Calu3 (cell line): Measurements from ENCODE around the gene ARHGEF19. TPM values are rescaled to one million over a fixed set of nuclear protein-coding genes. Genes with fewer than 3 reads are reported as not detected.
"Not testable (repeated sequence)": the region's sequence is repeated elsewhere in the genome, so short reads cannot be mapped to it uniquely, and the experiment has no call there.

ENCODE experiments used
- BruUV-seq: library from RNA; stranded (reverse); fragments of 400-500 nt; replicated peaks from 2 replicates; lab custom pipeline; 2021; lab: Mats Ljungman, UMichigan
- CTCF ChIA-PET: fragments of 300-600 bp; sonication (Branson Sonifier 250); formaldehyde crosslinking; loops from one replicate; lab custom pipeline; 2022; ENCODE audit warnings: antibody characterized with exemption; lab: Charles Lee
- DNase-seq: peaks from one replicate; pipeline ENCODE4 v3.0.0; 2022
- H3K27ac Mint-ChIP-seq: one replicate; pipeline ENCODE4 v1.8.0; 2022; ENCODE audit warnings: mixed read lengths; ENCODE audit not compliant: unreplicated experiment
- H3K27me3 Mint-ChIP-seq: one replicate; pipeline ENCODE4 v1.8.0; 2022; ENCODE audit warnings: mixed read lengths; ENCODE audit not compliant: unreplicated experiment
- H3K36me3 Mint-ChIP-seq: one replicate; pipeline ENCODE4 v1.8.0; 2022; ENCODE audit warnings: mild to moderate bottlenecking, moderate library complexity, mixed read lengths; ENCODE audit not compliant: insufficient read depth, unreplicated experiment
- H3K4me1 Mint-ChIP-seq: one replicate; pipeline ENCODE4 v1.8.0; 2022; ENCODE audit warnings: mild to moderate bottlenecking, low read depth, mixed read lengths; ENCODE audit not compliant: unreplicated experiment
- H3K4me3 Mint-ChIP-seq: one replicate; pipeline ENCODE4 v1.8.0; 2022; ENCODE audit warnings: mild to moderate bottlenecking, low read depth, moderate library complexity, mixed read lengths; ENCODE audit not compliant: unreplicated experiment
- H3K9me3 Mint-ChIP-seq: one replicate; pipeline ENCODE4 v1.8.0; 2022; ENCODE audit warnings: low read depth, mixed read lengths; ENCODE audit not compliant: unreplicated experiment
- intact Hi-C: fragments of 100-400 bp; cut with micrococcal nuclease; formaldehyde crosslinking; loops from one replicate; pipeline ENCODE4 v1.10.0; 2022; ENCODE audit not compliant: unreplicated experiment
- total RNA-seq: library from RNA; stranded (reverse); gene quantifications from 2 replicates; pipeline ENCODE4 v1.2.3, GENCODE V29; 2022
- TF ChIP-seq, protein P1 (sequence below): fragments of 200-600 bp; IDR thresholded peaks from one replicate; pipeline ENCODE4 v1.8.0; 2022; ENCODE audit warnings: antibody characterized with exemption; ENCODE audit not compliant: unreplicated experiment

ARHGEF19 gene
- total RNA-seq, 1 experiment from 2014 or later: 17.2 TPM

- Mint-ChIP-seq H3K27ac (peak overlapping the region; percentile 90), H3K4me1 (peaks cover 51% of the 10 kb centered on the region), H3K27me3 (no peaks in the 10 kb centered on the region), H3K4me3 (peak overlapping the region; percentile 29), H3K9me3 (no peaks in the 10 kb centered on the region), H3K36me3 (peaks cover 34% of the 10 kb centered on the region)
- intact Hi-C loops: no loop called here
- CTCF ChIA-PET: interaction anchor here (0.6 to 2.1 kb wide), 4 partner anchors 8 to 10 kb away, joined by 3 to 9 read pairs (median 4); partner anchors contain the start of gene EPHA2
- no TSS peak for BruUV-seq
- DNase-seq: peak; percentile 76
- TF ChIP-seq, protein P1, sequence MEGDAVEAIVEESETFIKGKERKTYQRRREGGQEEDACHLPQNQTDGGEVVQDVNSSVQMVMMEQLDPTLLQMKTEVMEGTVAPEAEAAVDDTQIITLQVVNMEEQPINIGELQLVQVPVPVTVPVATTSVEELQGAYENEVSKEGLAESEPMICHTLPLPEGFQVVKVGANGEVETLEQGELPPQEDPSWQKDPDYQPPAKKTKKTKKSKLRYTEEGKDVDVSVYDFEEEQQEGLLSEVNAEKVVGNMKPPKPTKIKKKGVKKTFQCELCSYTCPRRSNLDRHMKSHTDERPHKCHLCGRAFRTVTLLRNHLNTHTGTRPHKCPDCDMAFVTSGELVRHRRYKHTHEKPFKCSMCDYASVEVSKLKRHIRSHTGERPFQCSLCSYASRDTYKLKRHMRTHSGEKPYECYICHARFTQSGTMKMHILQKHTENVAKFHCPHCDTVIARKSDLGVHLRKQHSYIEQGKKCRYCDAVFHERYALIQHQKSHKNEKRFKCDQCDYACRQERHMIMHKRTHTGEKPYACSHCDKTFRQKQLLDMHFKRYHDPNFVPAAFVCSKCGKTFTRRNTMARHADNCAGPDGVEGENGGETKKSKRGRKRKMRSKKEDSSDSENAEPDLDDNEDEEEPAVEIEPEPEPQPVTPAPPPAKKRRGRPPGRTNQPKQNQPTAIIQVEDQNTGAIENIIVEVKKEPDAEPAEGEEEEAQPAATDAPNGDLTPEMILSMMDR: no peak
Observed at GRCh38 chr1:16164213-16165072, 48.0 kb downstream of the ARHGEF19 start.

GRCh38 chr1:16163608-16164212 is 48.7 kb downstream of the ARHGEF19 start:
- H3K9me3 Mint-ChIP-seq, DNase-seq, intact Hi-C loops, H3K27me3 Mint-ChIP-seq: not testable (repeated sequence)
- TSS peak; percentile 29 for BruUV-seq
- Mint-ChIP-seq H3K36me3 (peaks cover 34% of the 10 kb centered on the region), H3K4me1 (peaks cover 51% of the 10 kb centered on the region), H3K27ac (peak overlapping the region; percentile 90), H3K4me3 (peak overlapping the region; percentile 29)
- CTCF ChIA-PET: interaction anchor here (1.3 to 2.1 kb wide), 2 partner anchors 10 to 11 kb away, joined by 3 to 9 read pairs; no protein-coding TSS in a partner anchor

GRCh38 chr1:16162163-16162822 is 50.2 kb downstream of the ARHGEF19 start:
- no peak overlapping the region for H3K4me3 Mint-ChIP-seq
- CTCF ChIA-PET: no interaction called here
- TF ChIP-seq, protein P1: no peak
- H3K27ac Mint-ChIP-seq: no peak overlapping the region
- no peaks in the 10 kb centered on the region for H3K27me3 Mint-ChIP-seq
- intact Hi-C loops: no loop called here
- no peak for DNase-seq
- peaks cover 62% of the 10 kb centered on the region for H3K4me1 Mint-ChIP-seq
- BruUV-seq: no TSS peak
- no peaks in the 10 kb centered on the region for H3K9me3 Mint-ChIP-seq
- H3K36me3 Mint-ChIP-seq: peaks cover 31% of the 10 kb centered on the region

GRCh38 chr1:16161717-16162116 is 50.7 kb downstream of the ARHGEF19 start:
- H3K9me3 Mint-ChIP-seq: no peaks in the 10 kb centered on the region
- H3K27ac Mint-ChIP-seq: no peak overlapping the region
- no peak for DNase-seq
- intact Hi-C loops: no loop called here
- H3K36me3 Mint-ChIP-seq: peaks cover 32% of the 10 kb centered on the region
- no peaks in the 10 kb centered on the region for H3K27me3 Mint-ChIP-seq
- TF ChIP-seq, protein P1: no peak
- peaks cover 67% of the 10 kb centered on the region for H3K4me1 Mint-ChIP-seq
- H3K4me3 Mint-ChIP-seq: no peak overlapping the region
- BruUV-seq: no TSS peak
- CTCF ChIA-PET: no interaction called here
